ENCODE data around the gene CUL5. TPM values are rescaled to one million over a fixed set of nuclear protein-coding genes. Genes with fewer than 3 reads are reported as not detected.
A peak's percentile ranks its signal among the peaks of the same experiment; 100 is the strongest.

The CUL5 gene
- total RNA-seq, 1 experiment from 2014 or later = 63.1 TPM

DNA sequence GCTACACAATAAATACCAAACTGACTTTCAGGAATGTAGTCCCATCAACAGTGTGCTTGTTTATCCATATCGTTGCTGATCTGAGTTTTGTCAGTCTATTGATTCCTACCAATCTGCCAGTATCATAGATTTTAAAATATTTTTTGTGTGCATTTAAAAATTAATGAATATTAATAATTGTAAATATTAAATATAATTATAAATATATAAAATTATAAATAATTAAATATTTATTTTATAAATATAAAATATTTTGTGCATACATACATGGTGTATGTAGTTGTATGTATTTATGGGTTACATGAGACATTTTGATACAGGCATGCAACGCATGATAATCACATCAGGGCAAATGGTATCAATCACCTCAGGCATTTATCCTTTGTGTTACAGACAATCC lies 53.6 kb downstream of the CUL5 start:
- H3K4me1 ChIP-seq (ENCODE audit: insufficient read depth, low read length, poor library complexity, severe bottlenecking) = no peaks in the 10 kb centered on the region
- no peak overlapping the region for H3K27ac ChIP-seq (ENCODE audit: low read depth, low read length, poor library complexity, severe bottlenecking)
- TF ChIP-seq EZH2 (IDR thresholded peaks at IDR 0.05; ENCODE audit: borderline replicate concordance, low read depth, low read length, poor library complexity, severe bottlenecking) = no peak
- TF ChIP-seq, protein P1, sequence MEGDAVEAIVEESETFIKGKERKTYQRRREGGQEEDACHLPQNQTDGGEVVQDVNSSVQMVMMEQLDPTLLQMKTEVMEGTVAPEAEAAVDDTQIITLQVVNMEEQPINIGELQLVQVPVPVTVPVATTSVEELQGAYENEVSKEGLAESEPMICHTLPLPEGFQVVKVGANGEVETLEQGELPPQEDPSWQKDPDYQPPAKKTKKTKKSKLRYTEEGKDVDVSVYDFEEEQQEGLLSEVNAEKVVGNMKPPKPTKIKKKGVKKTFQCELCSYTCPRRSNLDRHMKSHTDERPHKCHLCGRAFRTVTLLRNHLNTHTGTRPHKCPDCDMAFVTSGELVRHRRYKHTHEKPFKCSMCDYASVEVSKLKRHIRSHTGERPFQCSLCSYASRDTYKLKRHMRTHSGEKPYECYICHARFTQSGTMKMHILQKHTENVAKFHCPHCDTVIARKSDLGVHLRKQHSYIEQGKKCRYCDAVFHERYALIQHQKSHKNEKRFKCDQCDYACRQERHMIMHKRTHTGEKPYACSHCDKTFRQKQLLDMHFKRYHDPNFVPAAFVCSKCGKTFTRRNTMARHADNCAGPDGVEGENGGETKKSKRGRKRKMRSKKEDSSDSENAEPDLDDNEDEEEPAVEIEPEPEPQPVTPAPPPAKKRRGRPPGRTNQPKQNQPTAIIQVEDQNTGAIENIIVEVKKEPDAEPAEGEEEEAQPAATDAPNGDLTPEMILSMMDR (conservative IDR thresholded peaks at IDR 0.05; ENCODE audit: low read depth, low read length) = no peak
- peaks cover 29% of the 10 kb centered on the region for H3K36me3 ChIP-seq (ENCODE audit: insufficient read depth, low read length, poor library complexity, severe bottlenecking)
- no peaks in the 10 kb centered on the region for H3K27me3 ChIP-seq (replicated peaks; ENCODE audit: insufficient read depth, low read depth, low read length, poor library complexity)
- intact Hi-C loops (cut with micrococcal nuclease; ENCODE audit: unreplicated experiment) = no loop called here
- BruUV-seq (replicated peaks) = no TSS peak
- H3K4me3 ChIP-seq (ENCODE audit: low read depth, low read length, poor library complexity, severe bottlenecking) = no peak overlapping the region
- ChIA-PET CTCF (no interaction called here), POLR2A (ENCODE audit: low non-redundant PET) (no interaction called here)
- H3K9me3 ChIP-seq (ENCODE audit: low read depth, low read length, poor library complexity, severe bottlenecking) = no peaks in the 10 kb centered on the region
- DNase-seq (ENCODE audit: low spot score) = no peak

DNA sequence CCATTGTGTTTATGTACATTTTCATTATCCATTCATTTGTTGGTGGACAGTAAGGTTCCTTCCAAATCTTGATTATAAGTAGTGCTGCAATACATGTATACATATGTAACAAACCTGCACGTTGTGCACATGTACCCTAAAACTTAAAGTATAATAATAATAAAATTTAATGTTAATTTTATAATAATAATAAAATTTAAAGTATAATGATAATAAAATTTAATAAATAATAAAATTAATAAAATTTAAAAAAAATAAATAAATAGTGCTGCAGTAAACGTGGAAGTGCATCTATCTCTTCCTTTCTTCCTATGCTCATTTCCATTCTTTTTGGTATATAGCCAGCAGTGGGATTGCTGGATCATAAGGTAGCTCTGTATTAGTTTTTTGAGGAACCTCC lies 54.7 kb downstream of the CUL5 start:
- Histone ChIP-seq H3K27me3 (replicated peaks; ENCODE audit: insufficient read depth, low read depth, low read length, poor library complexity) (no peaks in the 10 kb centered on the region), H3K4me3 (ENCODE audit: low read depth, low read length, poor library complexity, severe bottlenecking) (no peak overlapping the region), H3K27ac (ENCODE audit: low read depth, low read length, poor library complexity, severe bottlenecking) (no peak overlapping the region), H3K9me3 (ENCODE audit: low read depth, low read length, poor library complexity, severe bottlenecking) (no peaks in the 10 kb centered on the region), H3K4me1 (ENCODE audit: insufficient read depth, low read length, poor library complexity, severe bottlenecking) (no peaks in the 10 kb centered on the region), H3K36me3 (ENCODE audit: insufficient read depth, low read length, poor library complexity, severe bottlenecking) (peaks cover 24% of the 10 kb centered on the region)
- POLR2A ChIA-PET (ENCODE audit: low non-redundant PET) = no interaction called here
- intact Hi-C loops (cut with micrococcal nuclease; ENCODE audit: unreplicated experiment) = no loop called here
- BruUV-seq (replicated peaks) = no TSS peak
- CTCF ChIA-PET = no interaction called here
- DNase-seq (ENCODE audit: low spot score) = no peak
- no peak for TF ChIP-seq EZH2 (IDR thresholded peaks at IDR 0.05; ENCODE audit: borderline replicate concordance, low read depth, low read length, poor library complexity, severe bottlenecking)
- TF ChIP-seq, protein P1 (conservative IDR thresholded peaks at IDR 0.05; ENCODE audit: low read depth, low read length) = no peak

DNA sequence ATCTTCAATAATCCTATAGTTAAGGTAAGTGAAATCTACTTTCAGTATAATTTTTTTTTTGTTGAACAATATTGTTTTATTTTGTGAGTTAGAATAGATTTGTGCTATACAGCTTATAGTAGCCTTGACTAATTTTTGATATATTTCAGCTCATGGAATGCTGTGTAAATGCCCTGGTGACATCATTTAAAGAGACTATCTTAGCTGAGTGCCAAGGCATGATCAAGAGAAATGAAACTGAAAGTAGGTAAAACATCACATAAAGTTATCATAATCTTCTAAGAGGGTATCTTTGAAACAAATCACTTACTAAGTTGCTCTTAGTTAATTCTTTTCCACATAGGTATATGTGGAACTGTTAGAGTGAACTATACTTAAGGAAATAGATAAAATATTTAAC lies 61.2 kb downstream of the CUL5 start:
- ChIA-PET POLR2A (ENCODE audit: low non-redundant PET) (no interaction called here), CTCF (no interaction called here)
- no peaks in the 10 kb centered on the region for H3K4me1 ChIP-seq (ENCODE audit: insufficient read depth, low read length, poor library complexity, severe bottlenecking)
- no peaks in the 10 kb centered on the region for H3K27me3 ChIP-seq (replicated peaks; ENCODE audit: insufficient read depth, low read depth, low read length, poor library complexity)
- intact Hi-C loops (cut with micrococcal nuclease; ENCODE audit: unreplicated experiment) = no loop called here
- BruUV-seq (replicated peaks) = no TSS peak
- peaks cover 16% of the 10 kb centered on the region for H3K36me3 ChIP-seq (ENCODE audit: insufficient read depth, low read length, poor library complexity, severe bottlenecking)
- no peak overlapping the region for H3K4me3 ChIP-seq (ENCODE audit: low read depth, low read length, poor library complexity, severe bottlenecking)
- TF ChIP-seq, protein P1 (conservative IDR thresholded peaks at IDR 0.05; ENCODE audit: low read depth, low read length) = no peak
- TF ChIP-seq EZH2 (IDR thresholded peaks at IDR 0.05; ENCODE audit: borderline replicate concordance, low read depth, low read length, poor library complexity, severe bottlenecking) = no peak
- no peak overlapping the region for H3K27ac ChIP-seq (ENCODE audit: low read depth, low read length, poor library complexity, severe bottlenecking)
- H3K9me3 ChIP-seq (ENCODE audit: low read depth, low read length, poor library complexity, severe bottlenecking) = no peaks in the 10 kb centered on the region
- peak; percentile 29 for DNase-seq (ENCODE audit: low spot score)
